Activated naive CD8-positive, alpha-beta T cell treated with anti-CD3 and anti-CD28 coated beads, Interleukin-2, amount 10 ng/mL, durations not matched to agents 7 days and 5 days (primary cell): Measurements from ENCODE around the gene TBC1D10A. TPM values are rescaled to one million over a fixed set of nuclear protein-coding genes. Genes with fewer than 3 reads are reported as not detected.

Experiments
- ATAC-seq: fragments of 150-1000 bp; cut with Tn5 transposase; one replicate; pipeline ENCODE4 v1.10.0; 2021; ENCODE audit warnings: low read depth, moderate library complexity
- POLR2A ChIA-PET: fragments of 350-600 bp; sonication (Branson Sonifier 250); formaldehyde crosslinking; loops from one replicate; lab custom pipeline; 2021; ENCODE audit warnings: antibody characterized with exemption; lab: Charles Lee
- DNase-seq: peaks from one replicate; pipeline ENCODE4 v3.0.0; 2021
- H3K27ac Mint-ChIP-seq: one replicate; pipeline ENCODE4 v1.8.0; 2022; ENCODE audit warnings: mild to moderate bottlenecking, mixed read lengths
- H3K27me3 Mint-ChIP-seq: one replicate; pipeline ENCODE4 v1.8.0; 2022; ENCODE audit warnings: mild to moderate bottlenecking, moderate library complexity, mixed read lengths
- H3K36me3 Mint-ChIP-seq: one replicate; pipeline ENCODE4 v1.8.0; 2021; ENCODE audit warnings: mild to moderate bottlenecking, mixed read lengths
- H3K4me1 Mint-ChIP-seq: one replicate; pipeline ENCODE4 v1.8.0; 2021; ENCODE audit warnings: mixed read lengths
- H3K4me3 Mint-ChIP-seq: one replicate; pipeline ENCODE4 v1.8.0; 2022; ENCODE audit warnings: mild to moderate bottlenecking, moderate library complexity, mixed read lengths
- H3K9me3 Mint-ChIP-seq: one replicate; pipeline ENCODE4 v1.8.0; 2021; ENCODE audit warnings: mixed read lengths
- total RNA-seq, 2 experiments: library from RNA; stranded (reverse); gene quantifications; one replicate each; pipeline ENCODE4 v1.2.3, GENCODE V29; 2021

Gene TBC1D10A
- total RNA-seq, 2 experiments from 2014 or later: 54.0 to 54.2 TPM

GRCh38 chr22:30289980-30290313 lies 36.8 kb downstream of the TBC1D10A start:
- POLR2A ChIA-PET: interaction anchor here (0.5 to 7.7 kb wide), 11 partner anchors 8 to 514 kb away, joined by 3 to 110 read pairs (median 15); partner anchors contain the start of genes CCDC157, RNF215, SF3A1 and TBC1D10A
- H3K4me1 Mint-ChIP-seq: peaks cover 26% of the 10 kb centered on the region
- peak overlapping the region; percentile 84 for H3K4me3 Mint-ChIP-seq
- peak overlapping the region; percentile 90 for H3K27ac Mint-ChIP-seq
- peaks cover 18% of the 10 kb centered on the region for H3K36me3 Mint-ChIP-seq
- H3K9me3 Mint-ChIP-seq: no peaks in the 10 kb centered on the region
- ATAC-seq (peak; percentile 34), DNase-seq (no peak)
- H3K27me3 Mint-ChIP-seq: no peaks in the 10 kb centered on the region

DNA sequence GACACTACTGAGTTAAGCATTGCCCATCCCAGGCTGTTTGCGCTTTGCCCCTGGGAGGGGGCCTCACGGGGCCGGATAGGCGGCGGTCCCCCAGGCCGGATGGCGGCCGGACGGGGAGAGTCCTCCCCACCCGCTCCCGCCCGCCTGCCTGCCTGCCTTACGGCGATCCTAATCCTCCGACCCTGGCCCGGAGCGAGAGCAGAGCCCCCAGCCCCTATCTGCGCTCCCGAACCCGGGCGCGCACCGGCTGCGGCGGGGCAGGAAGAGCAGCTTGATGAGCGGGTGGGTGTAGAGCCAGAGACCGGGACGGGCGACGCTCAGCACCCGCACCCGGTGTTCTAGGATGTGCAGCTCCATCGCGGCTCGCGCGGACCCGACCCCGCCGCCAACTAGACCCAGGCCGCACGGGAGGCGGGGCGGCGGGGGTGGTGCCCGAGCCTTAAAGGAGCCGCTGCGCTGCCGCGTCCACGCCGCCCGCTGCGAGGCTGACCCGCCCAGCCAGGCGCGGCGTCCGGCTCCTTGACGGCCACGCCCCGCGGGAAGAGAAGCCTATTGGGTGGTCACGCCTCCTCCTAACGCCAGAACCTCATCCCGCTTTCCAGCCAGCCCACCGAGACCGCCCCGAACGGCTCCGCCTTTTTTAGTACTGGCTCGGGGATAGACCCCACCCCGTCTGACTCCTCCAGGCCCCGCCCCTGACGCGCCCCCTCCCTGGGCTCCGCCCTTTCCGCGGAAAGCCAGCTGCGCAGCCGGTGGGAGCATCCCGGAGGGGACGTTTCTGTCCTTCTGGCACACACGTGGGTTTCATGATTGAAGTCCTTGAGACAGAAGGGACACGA lies 37.4 kb downstream of the TBC1D10A start, which contains the start of gene CASTOR1:
TSS of gene CASTOR1 (minus strand) at position 365 of the 839 bp plus-strand sequence. CDS start at position 357, 8 bp downstream.
- no peaks in the 10 kb centered on the region for H3K27me3 Mint-ChIP-seq
- ATAC-seq (peak; percentile 78), DNase-seq (peak; percentile 95)
- H3K4me3 Mint-ChIP-seq: peak within 1 kb of the TSS; percentile 84
- peaks cover 20% of the 10 kb centered on the region for H3K36me3 Mint-ChIP-seq
- peaks cover 32% of the 10 kb centered on the region for H3K4me1 Mint-ChIP-seq
- peak within 1 kb of the TSS; percentile 90 for H3K27ac Mint-ChIP-seq
- no peaks in the 10 kb centered on the region for H3K9me3 Mint-ChIP-seq
- POLR2A ChIA-PET: interaction anchor here (0.5 to 7.7 kb wide), 16 partner anchors 9 to 513 kb away, joined by 3 to 110 read pairs (median 10); partner anchors contain the start of genes CCDC157, RNF215, SF3A1 and TBC1D10A

DNA sequence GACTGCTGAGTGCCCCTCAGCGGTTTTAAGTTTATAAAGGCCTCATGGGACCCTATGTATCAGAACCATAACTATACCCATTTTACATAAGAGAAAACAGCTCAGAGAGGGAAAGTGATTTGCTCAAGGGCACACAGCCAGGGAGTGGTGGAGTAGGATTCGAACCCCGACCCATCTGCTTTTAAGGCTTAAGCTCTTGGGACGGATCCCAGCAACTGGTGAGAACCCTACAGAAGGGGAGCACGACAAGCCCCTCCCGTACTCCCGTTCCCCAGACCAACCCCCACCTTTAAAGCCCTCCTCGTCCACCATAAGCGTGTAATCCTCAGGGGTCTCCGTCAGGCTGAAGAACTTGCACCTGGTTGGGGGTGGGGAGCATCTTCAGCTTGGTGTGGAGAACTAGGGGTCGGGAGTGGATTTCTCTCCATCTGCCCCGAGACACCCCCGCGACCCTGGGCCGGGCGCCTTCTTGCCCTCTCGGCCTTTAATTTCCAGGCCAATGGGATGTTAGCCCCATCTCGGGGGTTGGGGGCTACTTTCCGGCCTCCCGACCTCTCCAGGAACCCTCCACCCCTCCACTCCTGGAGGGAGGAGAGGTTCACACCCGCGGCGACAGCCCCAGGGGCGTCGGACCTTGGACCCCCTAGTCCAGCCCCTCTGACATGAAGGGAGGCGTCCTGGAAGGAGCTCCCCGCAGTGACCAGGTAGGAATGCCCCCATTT lies 38.2 kb downstream of the TBC1D10A start:
- no peak for DNase-seq
- peaks cover 33% of the 10 kb centered on the region for H3K4me1 Mint-ChIP-seq

DNA sequence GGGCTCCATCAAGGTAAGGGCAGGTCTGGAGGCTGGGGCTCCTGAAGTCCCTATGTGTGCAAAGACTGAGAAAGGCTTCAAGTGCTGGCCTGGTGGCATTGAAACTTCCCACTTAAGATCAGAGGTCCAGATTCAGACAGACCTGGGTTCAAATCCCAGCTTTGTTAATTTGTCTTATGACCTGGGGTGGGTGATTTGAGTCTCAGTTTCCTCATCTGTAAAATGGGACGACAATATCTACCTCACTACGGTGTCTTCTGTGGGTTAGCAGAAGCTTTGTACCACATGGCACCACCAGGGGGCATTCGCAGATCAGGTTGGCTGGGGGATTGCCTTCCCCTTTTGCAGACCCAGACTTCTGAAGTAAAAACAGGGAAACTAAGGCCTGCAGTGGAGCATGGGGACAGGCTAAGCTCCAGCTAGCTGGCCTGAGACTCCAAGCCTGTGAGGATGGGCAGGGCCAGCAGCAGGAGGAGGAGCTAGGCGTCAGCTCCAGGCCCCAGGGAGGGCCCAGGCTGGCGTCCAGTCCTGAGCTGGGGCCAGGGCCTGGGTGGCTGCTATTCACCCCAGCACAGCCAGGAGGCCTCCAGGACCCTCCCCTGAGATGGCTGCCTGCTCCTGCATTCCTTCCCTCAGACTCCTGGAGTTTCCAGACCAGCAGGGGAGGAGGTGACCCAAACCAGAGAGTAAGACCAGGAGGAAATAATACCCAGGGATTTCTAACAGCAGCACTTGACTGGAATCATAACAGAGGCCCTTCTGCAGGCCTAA lies 38.9 kb downstream of the TBC1D10A start:
- POLR2A ChIA-PET: interaction anchor here (1.1 to 7.7 kb wide), 11 partner anchors 11 to 180 kb away, joined by 3 to 110 read pairs (median 14); partner anchors contain the start of genes CCDC157, RNF215, SF3A1 and TBC1D10A
- peaks cover 39% of the 10 kb centered on the region for H3K4me1 Mint-ChIP-seq
- H3K4me3 Mint-ChIP-seq: peak overlapping the region; percentile 84
- no peaks in the 10 kb centered on the region for H3K27me3 Mint-ChIP-seq
- H3K9me3 Mint-ChIP-seq: no peaks in the 10 kb centered on the region
- peak; percentile 21 for ATAC-seq
- peak; percentile 87 for DNase-seq
- H3K36me3 Mint-ChIP-seq: peaks cover 11% of the 10 kb centered on the region
- H3K27ac Mint-ChIP-seq: peak overlapping the region; percentile 61

More for the DNA sequence above, 38.2 kb downstream of the TBC1D10A start:
- H3K9me3 Mint-ChIP-seq: no peaks in the 10 kb centered on the region
- H3K27ac Mint-ChIP-seq: peak overlapping the region; percentile 61
- no peak for ATAC-seq
- H3K4me3 Mint-ChIP-seq: peak overlapping the region; percentile 84
- POLR2A ChIA-PET: interaction anchor here (0.6 to 7.7 kb wide), 16 partner anchors 10 to 181 kb away, joined by 3 to 110 read pairs (median 10); partner anchors contain the start of genes CCDC157, RNF215, SF3A1 and TBC1D10A
- H3K27me3 Mint-ChIP-seq: no peaks in the 10 kb centered on the region
- H3K36me3 Mint-ChIP-seq: peaks cover 12% of the 10 kb centered on the region

- POLR2A ChIA-PET: interaction anchor here (1.1 to 7.7 kb wide), 9 partner anchors 18 to 102 kb away, joined by 3 to 110 read pairs (median 14); partner anchors contain the start of genes CCDC157, RNF215, SF3A1 and TBC1D10A
- Mint-ChIP-seq H3K4me3 (peak overlapping the region; percentile 84), H3K9me3 (no peaks in the 10 kb centered on the region), H3K36me3 (peaks cover 11% of the 10 kb centered on the region), H3K27me3 (no peaks in the 10 kb centered on the region), H3K27ac (peak overlapping the region; percentile 75), H3K4me1 (peaks cover 46% of the 10 kb centered on the region)
- DNase-seq (peak; percentile 94), ATAC-seq (no peak)
These were observed 39.7 kb downstream of the TBC1D10A start for GRCh38 chr22:30286813-30287647.

GRCh38 chr22:30286331-30286730 lies 40.4 kb downstream of the TBC1D10A start:
- DNase-seq (no peak), ATAC-seq (no peak)
- peaks cover 45% of the 10 kb centered on the region for H3K4me1 Mint-ChIP-seq
- H3K4me3 Mint-ChIP-seq: no peak overlapping the region
- H3K27ac Mint-ChIP-seq: peak overlapping the region; percentile 75
- no peaks in the 10 kb centered on the region for H3K27me3 Mint-ChIP-seq
- H3K9me3 Mint-ChIP-seq: no peaks in the 10 kb centered on the region
- H3K36me3 Mint-ChIP-seq: peaks cover 13% of the 10 kb centered on the region
- POLR2A ChIA-PET: interaction anchor here (0.5 to 3.6 kb wide), 4 partner anchors 18 to 58 kb away, joined by 3 to 14 read pairs (median 7); no protein-coding TSS in a partner anchor

DNA sequence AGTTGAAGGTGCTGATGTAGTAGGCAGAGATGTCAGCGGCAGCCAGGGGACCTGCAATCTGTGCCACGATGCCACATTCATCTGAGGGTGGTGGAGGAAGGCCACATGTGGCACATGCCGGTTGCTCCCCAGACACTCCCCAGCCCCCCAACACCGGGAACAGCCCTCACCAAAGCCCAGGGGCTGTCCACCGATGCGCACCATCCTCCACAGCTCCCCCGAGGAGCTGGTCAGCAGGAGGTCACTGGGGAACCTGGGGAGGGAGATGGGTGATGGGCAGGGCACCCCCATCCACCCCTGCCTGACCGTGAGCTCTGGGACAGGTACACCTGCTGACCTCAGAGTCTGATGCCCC lies 40.9 kb downstream of the TBC1D10A start:
- Mint-ChIP-seq H3K27me3 (no peaks in the 10 kb centered on the region), H3K27ac (no peak overlapping the region), H3K4me3 (no peak overlapping the region), H3K36me3 (peaks cover 13% of the 10 kb centered on the region), H3K4me1 (peaks cover 45% of the 10 kb centered on the region), H3K9me3 (no peaks in the 10 kb centered on the region)
- POLR2A ChIA-PET: interaction anchor here (0.5 to 2.6 kb wide), 3 partner anchors 23 to 57 kb away, joined by 3 to 9 read pairs (median 5); no protein-coding TSS in a partner anchor
- DNase-seq: peak; percentile 33
- ATAC-seq: no peak

GRCh38 chr22:30285176-30285845 lies 41.4 kb downstream of the TBC1D10A start:
- H3K4me1 Mint-ChIP-seq: peaks cover 42% of the 10 kb centered on the region
- H3K4me3 Mint-ChIP-seq: no peak overlapping the region
- DNase-seq: peak; percentile 34
- peak overlapping the region; percentile 81 for H3K27ac Mint-ChIP-seq
- peaks cover 13% of the 10 kb centered on the region for H3K36me3 Mint-ChIP-seq
- H3K9me3 Mint-ChIP-seq: no peaks in the 10 kb centered on the region
- H3K27me3 Mint-ChIP-seq: no peaks in the 10 kb centered on the region
- ATAC-seq: no peak
- POLR2A ChIA-PET: interaction anchor here (1.4 to 2.6 kb wide), 4 partner anchors 17 to 178 kb away, joined by 3 to 9 read pairs (median 6); no protein-coding TSS in a partner anchor

DNA sequence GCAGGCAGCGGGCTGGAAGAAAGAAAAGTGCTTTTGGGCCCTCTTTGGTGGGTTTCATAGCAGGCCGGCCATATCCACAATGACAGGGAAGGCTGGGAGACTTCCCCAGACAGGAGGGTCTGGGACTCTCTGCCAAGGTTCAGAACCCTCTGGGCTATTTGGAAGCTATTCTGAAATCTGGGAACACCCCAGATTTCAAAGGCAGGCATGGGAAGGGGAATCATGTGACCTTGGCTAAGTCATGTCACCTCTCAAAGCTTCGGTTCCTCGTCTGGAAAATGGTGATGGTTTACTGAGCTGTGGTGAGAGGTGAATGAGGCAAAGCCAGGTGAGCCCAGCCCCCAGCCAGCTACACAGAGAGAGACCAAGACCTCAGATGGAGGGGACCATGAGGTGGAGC lies 42.1 kb downstream of the TBC1D10A start:
- peak overlapping the region; percentile 66 for H3K4me3 Mint-ChIP-seq
- no peaks in the 10 kb centered on the region for H3K27me3 Mint-ChIP-seq
- H3K9me3 Mint-ChIP-seq: no peaks in the 10 kb centered on the region
- POLR2A ChIA-PET: interaction anchor here (1.4 to 2.6 kb wide), 4 partner anchors 16 to 177 kb away, joined by 3 to 9 read pairs (median 6); no protein-coding TSS in a partner anchor
- H3K36me3 Mint-ChIP-seq: peaks cover 14% of the 10 kb centered on the region
- DNase-seq (no peak), ATAC-seq (no peak)
- H3K27ac Mint-ChIP-seq: peak overlapping the region; percentile 81
- peaks cover 39% of the 10 kb centered on the region for H3K4me1 Mint-ChIP-seq

GRCh38 chr22:30284172-30284571 lies 42.6 kb downstream of the TBC1D10A start:
- peaks cover 39% of the 10 kb centered on the region for H3K4me1 Mint-ChIP-seq
- ATAC-seq: no peak
- no peaks in the 10 kb centered on the region for H3K9me3 Mint-ChIP-seq
- H3K4me3 Mint-ChIP-seq: peak overlapping the region; percentile 66
- DNase-seq: peak; percentile 39
- POLR2A ChIA-PET: interaction anchor here (0.8 to 2.6 kb wide), 8 partner anchors 16 to 176 kb away, joined by 3 to 13 read pairs (median 6); no protein-coding TSS in a partner anchor
- H3K27ac Mint-ChIP-seq: peak overlapping the region; percentile 81
- H3K36me3 Mint-ChIP-seq: peaks cover 15% of the 10 kb centered on the region
- H3K27me3 Mint-ChIP-seq: no peaks in the 10 kb centered on the region

- Mint-ChIP-seq H3K4me3 (peak overlapping the region; percentile 66), H3K27ac (peak overlapping the region; percentile 81), H3K27me3 (no peaks in the 10 kb centered on the region), H3K36me3 (peaks cover 18% of the 10 kb centered on the region), H3K9me3 (no peaks in the 10 kb centered on the region), H3K4me1 (peaks cover 42% of the 10 kb centered on the region)
- no peak for ATAC-seq
- peak; percentile 34 for DNase-seq
- POLR2A ChIA-PET: interaction anchor here (0.8 to 2.1 kb wide), 10 partner anchors 15 to 236 kb away, joined by 3 to 13 read pairs (median 4); partner anchors contain the start of genes SEC14L2 and TBC1D10A
These were observed 43.4 kb downstream of the TBC1D10A start for GRCh38 chr22:30283342-30283741.
